Neutrophil (primary cell): ENCODE measurements around the gene CBY1.
A peak's percentile ranks its signal among the peaks of the same experiment; 100 is the strongest.

Experiments
- H3K27ac ChIP-seq: fragments of 200-600 bp; sonication (generic); 2 replicates; pipeline ENCODE4 v1.5.1; 2016; ENCODE audit warnings: mild to moderate bottlenecking, moderate library complexity
- H3K27me3 ChIP-seq: fragments of 200-600 bp; sonication (generic); 2 replicates; pipeline ENCODE4 v1.6.0; 2016; ENCODE audit warnings: mild to moderate bottlenecking
- H3K36me3 ChIP-seq: fragments of 200-600 bp; sonication (generic); 2 replicates; pipeline ENCODE4 v1.5.1; 2017
- H3K4me1 ChIP-seq, 2 experiments: fragments of 200-600 bp in 1 of 2; sonication (generic) in 1 of 2; 1 replicate in 1 of 2; 2 replicates in 1 of 2; pipeline versions ENCODE4 v1.5.1 to v1.6.1; 2013 to 2016; ENCODE audit warnings: low read depth in 1 of 2, low read length in 1 of 2, mild to moderate bottlenecking in 1 of 2, moderate library complexity in 1 of 2; ENCODE audit not compliant: control insufficient read depth in 1 of 2, insufficient read depth in 1 of 2
- H3K4me3 ChIP-seq, 2 experiments: fragments of 200-600 bp in 1 of 2; sonication (generic) in 1 of 2; 1 replicate in 1 of 2; 2 replicates in 1 of 2; pipeline ENCODE4 v1.5.1; 2013 to 2016; ENCODE audit warnings: low read depth in 1 of 2, low read length in 1 of 2, mild to moderate bottlenecking in 1 of 2, moderate library complexity in 1 of 2
- H3K9me3 ChIP-seq: fragments of 200-600 bp; sonication (generic); 2 replicates; pipeline ENCODE4 v1.5.1; 2016
- TF ChIP-seq, protein P1 (sequence below): fragments of 200-600 bp; sonication (generic); IDR thresholded peaks from 2 replicates; pipeline ENCODE4 v1.5.1; 2016; ENCODE audit warnings: antibody characterized with exemption

The CBY1 gene

DNA sequence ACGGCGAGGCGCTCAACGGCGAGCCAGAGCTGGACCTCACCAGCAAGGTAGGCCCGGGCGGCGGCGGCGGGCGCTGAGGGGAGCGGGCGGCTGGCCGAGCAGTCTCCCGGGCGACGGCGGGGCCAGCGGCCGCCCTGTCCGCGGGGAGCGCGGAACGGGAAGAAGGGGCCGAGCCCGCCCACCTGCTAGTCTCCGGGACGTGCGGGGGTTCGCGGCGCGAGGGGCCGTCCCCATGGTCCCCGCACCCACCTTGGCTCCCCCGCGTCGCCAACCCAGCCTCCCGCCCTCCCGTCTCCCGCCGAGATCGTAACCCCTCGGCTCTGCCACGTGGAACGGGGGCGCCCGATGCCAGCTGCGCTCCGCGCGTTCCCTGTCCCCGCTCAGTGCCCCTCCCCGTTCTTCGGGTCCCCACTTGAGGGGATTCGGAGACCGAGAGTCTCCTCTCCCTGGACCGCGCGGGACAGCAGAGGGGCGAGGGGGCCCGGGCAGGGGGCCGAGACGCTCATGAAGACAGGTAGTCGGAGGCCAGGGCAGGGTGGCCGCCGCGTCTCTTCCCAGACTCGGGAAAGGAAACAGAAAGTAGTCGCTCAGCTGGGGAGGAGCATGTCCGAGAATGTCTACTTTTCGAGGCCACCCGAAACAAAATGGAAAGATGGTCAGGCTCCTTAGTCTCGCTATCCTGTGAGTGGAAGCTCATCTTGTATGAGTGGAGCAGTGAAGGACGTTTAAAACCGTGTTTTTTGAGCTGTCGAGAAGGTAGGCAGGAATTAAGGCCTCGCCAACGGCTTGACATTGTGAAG is 49.9 kb downstream of the CBY1 start:
- H3K4me3 ChIP-seq: peak overlapping the region; percentile 92 to 96
- TF ChIP-seq, protein P1, sequence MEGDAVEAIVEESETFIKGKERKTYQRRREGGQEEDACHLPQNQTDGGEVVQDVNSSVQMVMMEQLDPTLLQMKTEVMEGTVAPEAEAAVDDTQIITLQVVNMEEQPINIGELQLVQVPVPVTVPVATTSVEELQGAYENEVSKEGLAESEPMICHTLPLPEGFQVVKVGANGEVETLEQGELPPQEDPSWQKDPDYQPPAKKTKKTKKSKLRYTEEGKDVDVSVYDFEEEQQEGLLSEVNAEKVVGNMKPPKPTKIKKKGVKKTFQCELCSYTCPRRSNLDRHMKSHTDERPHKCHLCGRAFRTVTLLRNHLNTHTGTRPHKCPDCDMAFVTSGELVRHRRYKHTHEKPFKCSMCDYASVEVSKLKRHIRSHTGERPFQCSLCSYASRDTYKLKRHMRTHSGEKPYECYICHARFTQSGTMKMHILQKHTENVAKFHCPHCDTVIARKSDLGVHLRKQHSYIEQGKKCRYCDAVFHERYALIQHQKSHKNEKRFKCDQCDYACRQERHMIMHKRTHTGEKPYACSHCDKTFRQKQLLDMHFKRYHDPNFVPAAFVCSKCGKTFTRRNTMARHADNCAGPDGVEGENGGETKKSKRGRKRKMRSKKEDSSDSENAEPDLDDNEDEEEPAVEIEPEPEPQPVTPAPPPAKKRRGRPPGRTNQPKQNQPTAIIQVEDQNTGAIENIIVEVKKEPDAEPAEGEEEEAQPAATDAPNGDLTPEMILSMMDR: no peak
- H3K27me3 ChIP-seq: no peaks in the 10 kb centered on the region
- peaks cover 19% of the 10 kb centered on the region for H3K36me3 ChIP-seq
- H3K4me1 ChIP-seq: peaks cover 63 to 64% of the 10 kb centered on the region in 2 experiments
- no peaks in the 10 kb centered on the region for H3K9me3 ChIP-seq
- peak overlapping the region; percentile 97 for H3K27ac ChIP-seq

DNA sequence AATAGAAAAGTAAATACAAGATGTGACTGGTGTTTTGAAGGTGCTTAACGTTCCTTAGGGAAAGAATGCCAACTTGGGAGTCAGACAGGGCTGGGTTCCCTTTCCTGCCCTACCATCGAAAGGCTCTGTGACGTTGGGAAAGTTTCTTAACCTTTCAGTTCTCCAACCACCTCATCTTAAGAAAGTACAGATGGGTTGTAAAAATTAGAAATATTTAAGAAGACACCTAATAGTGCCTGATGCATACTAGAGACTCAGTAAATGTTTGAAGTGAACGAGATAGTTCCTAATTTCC is 50.4 kb downstream of the CBY1 start:
- peak overlapping the region; percentile 92 to 96 for H3K4me3 ChIP-seq
- TF ChIP-seq, protein P1: no peak
- H3K27me3 ChIP-seq: no peaks in the 10 kb centered on the region
- H3K27ac ChIP-seq: peak overlapping the region; percentile 97
- H3K36me3 ChIP-seq: peaks cover 22% of the 10 kb centered on the region
- H3K4me1 ChIP-seq: peaks cover 61 to 62% of the 10 kb centered on the region in 2 experiments
- H3K9me3 ChIP-seq: no peaks in the 10 kb centered on the region

DNA sequence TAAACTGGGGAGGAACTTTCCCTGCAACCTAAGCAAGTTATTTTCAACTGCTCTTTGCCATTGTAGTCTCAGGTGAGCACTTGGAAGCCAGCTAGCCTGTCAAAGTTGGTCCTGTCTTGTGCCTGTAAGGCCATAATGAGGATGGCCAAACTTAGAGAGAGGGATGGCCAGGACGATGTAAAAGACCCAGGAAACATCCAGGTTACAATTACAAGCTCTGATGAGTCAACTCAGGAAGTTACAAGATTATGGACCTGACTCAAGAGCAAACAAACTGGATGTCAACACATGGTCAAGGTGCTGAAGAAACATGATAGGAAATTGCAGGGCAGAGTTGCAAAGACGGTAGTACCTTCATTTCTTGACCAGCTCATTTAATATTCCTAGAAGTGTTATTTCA is 50.9 kb downstream of the CBY1 start:
- Histone ChIP-seq H3K4me3 (peak overlapping the region; percentile 92 to 96), H3K4me1 (peaks cover 65% of the 10 kb centered on the region in 2 experiments), H3K36me3 (peaks cover 22% of the 10 kb centered on the region), H3K9me3 (no peaks in the 10 kb centered on the region), H3K27ac (peak overlapping the region; percentile 97), H3K27me3 (no peaks in the 10 kb centered on the region)
- TF ChIP-seq, protein P1: no peak

DNA sequence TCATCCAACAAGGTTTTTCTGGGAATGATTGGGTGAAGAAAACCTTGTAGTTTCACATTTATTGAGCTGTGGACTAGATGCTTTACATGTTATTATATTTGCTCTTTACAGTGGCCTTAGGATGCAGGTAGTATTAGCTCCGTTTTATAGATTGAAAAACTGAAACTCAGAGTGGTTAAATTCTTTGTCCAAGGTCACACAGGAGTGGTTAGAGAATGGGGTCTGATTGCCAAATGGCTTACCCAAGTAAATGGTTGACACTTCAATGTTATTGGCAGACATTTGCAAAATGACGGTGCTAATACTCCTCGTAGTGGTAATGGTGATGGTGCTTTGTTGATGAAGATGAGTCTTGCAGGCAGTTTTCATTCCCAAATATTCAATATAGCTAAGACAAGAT is 51.5 kb downstream of the CBY1 start:
- peak overlapping the region; percentile 92 to 96 for H3K4me3 ChIP-seq
- no peaks in the 10 kb centered on the region for H3K27me3 ChIP-seq
- H3K36me3 ChIP-seq: peaks cover 22% of the 10 kb centered on the region
- peak overlapping the region; percentile 97 for H3K27ac ChIP-seq
- no peaks in the 10 kb centered on the region for H3K9me3 ChIP-seq
- peaks cover 71 to 72% of the 10 kb centered on the region in 2 experiments for H3K4me1 ChIP-seq
- TF ChIP-seq, protein P1: no peak

DNA sequence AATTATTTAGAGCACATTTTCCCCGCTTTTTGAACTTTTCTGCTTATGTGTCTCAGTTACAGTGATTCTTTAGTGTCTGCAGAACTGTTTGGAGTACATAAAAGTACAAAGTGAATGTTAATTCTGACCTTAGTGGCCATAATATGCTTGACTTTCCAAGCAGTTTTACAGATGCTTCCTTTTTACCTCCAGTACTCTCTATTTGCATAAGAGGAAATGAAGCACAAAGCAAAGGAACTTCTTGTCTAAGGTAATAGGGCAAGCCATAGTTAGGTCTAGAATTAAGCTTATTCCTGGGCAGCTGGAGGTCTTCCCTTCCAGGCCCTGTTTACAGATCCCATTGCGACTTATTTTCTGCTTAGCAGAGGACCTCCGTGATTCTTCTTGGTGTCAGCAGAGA is 52.9 kb downstream of the CBY1 start:
- TF ChIP-seq, protein P1: no peak
- Histone ChIP-seq H3K4me3 (peak overlapping the region; percentile 10 to 14), H3K27me3 (no peaks in the 10 kb centered on the region), H3K9me3 (no peaks in the 10 kb centered on the region), H3K27ac (peak overlapping the region; percentile 97), H3K36me3 (peaks cover 22% of the 10 kb centered on the region), H3K4me1 (peaks cover 82 to 85% of the 10 kb centered on the region in 2 experiments)
